Loucy (cell line): ENCODE results near the gene TOM1L2.

ENCODE experiments used
- H2AFZ ChIP-seq: fragments of 200-600 bp; sonication (generic); 2 replicates; pipeline ENCODE4 v1.6.0; 2016; ENCODE audit warnings: antibody characterized with exemption, mild to moderate bottlenecking, low read length, moderate library complexity
- H3F3A ChIP-seq: fragments of 200-600 bp; 2 replicates; pipeline ENCODE4 v1.6.0; 2016; ENCODE audit warnings: antibody characterized with exemption, low read depth, mild to moderate bottlenecking
- H3K27me3 ChIP-seq: fragments of 200-600 bp; sonication (generic); 2 replicates; pipeline ENCODE4 v1.6.1; 2014; ENCODE audit warnings: low read length, mild to moderate bottlenecking; ENCODE audit not compliant: insufficient read depth, poor library complexity, severe bottlenecking
- H3K36me3 ChIP-seq: fragments of 200-600 bp; sonication (generic); 2 replicates; pipeline ENCODE4 v1.6.1; 2016; ENCODE audit warnings: low read length; ENCODE audit not compliant: insufficient read depth
- H3K4me1 ChIP-seq: fragments of 200-600 bp; sonication (generic); 2 replicates; pipeline ENCODE4 v1.5.1; 2014; ENCODE audit warnings: low read length, mild to moderate bottlenecking; ENCODE audit not compliant: insufficient read depth, poor library complexity, severe bottlenecking
- H3K4me2 ChIP-seq: fragments of 200-600 bp; sonication (generic); 2 replicates; pipeline ENCODE4 v1.6.0; 2014; ENCODE audit warnings: antibody characterized with exemption, low read length, low read depth, mild to moderate bottlenecking; ENCODE audit not compliant: poor library complexity, severe bottlenecking
- H3K4me3 ChIP-seq: fragments of 200-600 bp; sonication (generic); 2 replicates; pipeline ENCODE4 v1.5.1; 2014; ENCODE audit warnings: low read length, mild to moderate bottlenecking, mixed read lengths; ENCODE audit not compliant: poor library complexity, severe bottlenecking
- H3K79me2 ChIP-seq: fragments of 200-600 bp; sonication (generic); 2 replicates; pipeline ENCODE4 v1.6.1; 2014; ENCODE audit warnings: low read length; ENCODE audit not compliant: insufficient read depth
- H3K9ac ChIP-seq: fragments of 200-600 bp; sonication (generic); 2 replicates; pipeline ENCODE4 v1.6.0; 2014; ENCODE audit warnings: mild to moderate bottlenecking, low read depth, low read length, moderate library complexity; ENCODE audit not compliant: poor library complexity, severe bottlenecking
- H3K9me2 ChIP-seq: fragments of 200-600 bp; sonication (generic); replicated peaks from 2 replicates; pipeline ENCODE4 v1.6.1; 2016; ENCODE audit warnings: low read depth, low read length, mixed read lengths
- H3K9me3 ChIP-seq: fragments of 200-600 bp; sonication (generic); 2 replicates; pipeline ENCODE4 v1.6.1; 2014; ENCODE audit warnings: mild to moderate bottlenecking, antibody characterized with exemption, low read length, low read depth; ENCODE audit not compliant: insufficient read depth
- H4K20me1 ChIP-seq: fragments of 200-600 bp; sonication (generic); 2 replicates; pipeline ENCODE4 v1.6.0; 2014; ENCODE audit warnings: antibody characterized with exemption, low read length, mild to moderate bottlenecking; ENCODE audit not compliant: insufficient read depth, poor library complexity, severe bottlenecking
- CTCF ChIP-seq: fragments of 200-600 bp; sonication (generic); conservative IDR thresholded peaks from 2 replicates; pipeline ENCODE4 v1.5.1; 2014; ENCODE audit warnings: mild to moderate bottlenecking, antibody characterized with exemption, low read length
- EZH2phosphoT487 ChIP-seq: fragments of 200-600 bp; IDR thresholded peaks from 2 replicates; pipeline ENCODE4 v1.6.1; 2018; ENCODE audit warnings: antibody characterized with exemption, mild to moderate bottlenecking, moderate library complexity, borderline replicate concordance

The TOM1L2 gene

DNA sequence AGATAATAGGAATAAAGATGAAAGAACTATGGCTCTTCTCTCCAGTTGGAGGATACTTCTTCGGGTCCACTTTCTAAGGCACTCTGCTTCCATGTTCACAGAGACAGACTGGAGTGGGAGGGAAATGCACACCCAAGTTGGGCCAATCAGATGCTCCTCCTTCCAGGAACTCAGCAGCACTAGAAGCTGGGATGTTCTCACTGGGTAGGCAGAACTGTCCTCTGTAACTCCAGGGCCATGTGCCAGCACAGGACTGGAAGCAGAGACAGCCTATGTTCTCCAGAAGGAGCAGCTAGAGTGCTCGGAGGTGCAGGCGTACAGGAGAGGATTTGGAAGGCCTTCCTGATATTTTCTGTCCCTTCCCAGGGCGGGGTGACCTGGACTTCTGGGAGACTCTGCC lies 85.5 kb downstream of the TOM1L2 start:
- H2AFZ ChIP-seq = no peak overlapping the region
- H3K9me2 ChIP-seq = no peaks in the 10 kb centered on the region
- H3K9ac ChIP-seq = no peak overlapping the region
- H3K4me3 ChIP-seq = no peak overlapping the region
- H3F3A ChIP-seq = no peaks in the 10 kb centered on the region
- H3K27me3 ChIP-seq = no peaks in the 10 kb centered on the region
- H3K4me2 ChIP-seq = no peak overlapping the region
- no peaks in the 10 kb centered on the region for H3K4me1 ChIP-seq
- TF ChIP-seq CTCF = no peak
- no peak for TF ChIP-seq EZH2phosphoT487
- H3K36me3 ChIP-seq = peaks cover 5% of the 10 kb centered on the region; the same call in 1 of the 2 replicates
- no peaks in the 10 kb centered on the region for H3K79me2 ChIP-seq
- no peaks in the 10 kb centered on the region for H3K9me3 ChIP-seq
- H4K20me1 ChIP-seq = no peaks in the 10 kb centered on the region

- no peaks in the 10 kb centered on the region for H3F3A ChIP-seq
- no peak overlapping the region for H2AFZ ChIP-seq
- H3K9ac ChIP-seq = no peak overlapping the region
- no peaks in the 10 kb centered on the region for H3K9me3 ChIP-seq
- peaks cover 5% of the 10 kb centered on the region; the same call in 1 of the 2 replicates for H3K36me3 ChIP-seq
- H3K4me3 ChIP-seq = no peak overlapping the region
- TF ChIP-seq CTCF (no peak), EZH2phosphoT487 (no peak)
- H4K20me1 ChIP-seq = no peaks in the 10 kb centered on the region
- no peaks in the 10 kb centered on the region for H3K79me2 ChIP-seq
- H3K4me1 ChIP-seq = no peaks in the 10 kb centered on the region
- H3K4me2 ChIP-seq = no peak overlapping the region
- H3K27me3 ChIP-seq = no peaks in the 10 kb centered on the region
- no peaks in the 10 kb centered on the region for H3K9me2 ChIP-seq
These were observed 86.0 kb downstream of the TOM1L2 start for GRCh38 chr17:17886226-17886625.

- Histone ChIP-seq H3K79me2 (no peaks in the 10 kb centered on the region), H3K9me3 (no peaks in the 10 kb centered on the region), H3K4me1 (no peaks in the 10 kb centered on the region), H3K36me3 (peaks cover 5% of the 10 kb centered on the region; the same call in 1 of the 2 replicates), H4K20me1 (no peaks in the 10 kb centered on the region), H3K9ac (no peak overlapping the region), H3K4me2 (no peak overlapping the region), H3F3A (no peaks in the 10 kb centered on the region), H3K27me3 (no peaks in the 10 kb centered on the region), H3K4me3 (no peak overlapping the region), H2AFZ (no peak overlapping the region), H3K9me2 (no peaks in the 10 kb centered on the region)
- TF ChIP-seq CTCF = no peak
These were observed 87.5 kb downstream of the TOM1L2 start for GRCh38 chr17:17884391-17885357.
